ENCODE data around the gene KHDC4.

Gene KHDC4

DNA sequence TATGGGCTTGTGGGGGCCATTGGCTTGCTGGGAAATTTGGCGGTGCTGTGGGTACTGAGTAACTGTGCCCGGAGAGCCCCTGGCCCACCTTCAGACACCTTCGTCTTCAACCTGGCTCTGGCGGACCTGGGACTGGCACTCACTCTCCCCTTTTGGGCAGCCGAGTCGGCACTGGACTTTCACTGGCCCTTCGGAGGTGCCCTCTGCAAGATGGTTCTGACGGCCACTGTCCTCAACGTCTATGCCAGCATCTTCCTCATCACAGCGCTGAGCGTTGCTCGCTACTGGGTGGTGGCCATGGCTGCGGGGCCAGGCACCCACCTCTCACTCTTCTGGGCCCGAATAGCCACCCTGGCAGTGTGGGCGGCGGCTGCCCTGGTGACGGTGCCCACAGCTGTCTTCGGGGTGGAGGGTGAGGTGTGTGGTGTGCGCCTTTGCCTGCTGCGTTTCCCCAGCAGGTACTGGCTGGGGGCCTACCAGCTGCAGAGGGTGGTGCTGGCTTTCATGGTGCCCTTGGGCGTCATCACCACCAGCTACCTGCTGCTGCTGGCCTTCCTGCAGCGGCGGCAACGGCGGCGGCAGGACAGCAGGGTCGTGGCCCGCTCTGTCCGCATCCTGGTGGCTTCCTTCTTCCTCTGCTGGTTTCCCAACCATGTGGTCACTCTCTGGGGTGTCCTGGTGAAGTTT lies 7.8 kb upstream of the KHDC4 start:
- Mint-ChIP-seq H3K27ac (peak overlapping the region; percentile 85 to 94 (median 93)), H3K9me3 (no peaks in the 10 kb centered on the region), H3K4me3 (no peak overlapping the region), H3K36me3 (ENCODE audit: low read depth) (peaks cover 10% of the 10 kb centered on the region), H3K27me3 (ENCODE audit: low read depth) (no peaks in the 10 kb centered on the region), H3K4me1 (peaks cover 45% of the 10 kb centered on the region)
- TF ChIP-seq, protein P1, sequence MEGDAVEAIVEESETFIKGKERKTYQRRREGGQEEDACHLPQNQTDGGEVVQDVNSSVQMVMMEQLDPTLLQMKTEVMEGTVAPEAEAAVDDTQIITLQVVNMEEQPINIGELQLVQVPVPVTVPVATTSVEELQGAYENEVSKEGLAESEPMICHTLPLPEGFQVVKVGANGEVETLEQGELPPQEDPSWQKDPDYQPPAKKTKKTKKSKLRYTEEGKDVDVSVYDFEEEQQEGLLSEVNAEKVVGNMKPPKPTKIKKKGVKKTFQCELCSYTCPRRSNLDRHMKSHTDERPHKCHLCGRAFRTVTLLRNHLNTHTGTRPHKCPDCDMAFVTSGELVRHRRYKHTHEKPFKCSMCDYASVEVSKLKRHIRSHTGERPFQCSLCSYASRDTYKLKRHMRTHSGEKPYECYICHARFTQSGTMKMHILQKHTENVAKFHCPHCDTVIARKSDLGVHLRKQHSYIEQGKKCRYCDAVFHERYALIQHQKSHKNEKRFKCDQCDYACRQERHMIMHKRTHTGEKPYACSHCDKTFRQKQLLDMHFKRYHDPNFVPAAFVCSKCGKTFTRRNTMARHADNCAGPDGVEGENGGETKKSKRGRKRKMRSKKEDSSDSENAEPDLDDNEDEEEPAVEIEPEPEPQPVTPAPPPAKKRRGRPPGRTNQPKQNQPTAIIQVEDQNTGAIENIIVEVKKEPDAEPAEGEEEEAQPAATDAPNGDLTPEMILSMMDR (IDR thresholded peaks at IDR 0.05; ENCODE audit: unreplicated experiment in 3 of 3): no peak

- Mint-ChIP-seq H3K36me3 (ENCODE audit: low read depth) (peaks cover 2% of the 10 kb centered on the region), H3K27ac (peak within 1 kb of the TSS; percentile 85 to 94 (median 93)), H3K4me3 (peak within 1 kb of the TSS in 2 of 3 experiments; percentile 44 to 46), H3K9me3 (no peaks in the 10 kb centered on the region), H3K27me3 (ENCODE audit: low read depth) (no peaks in the 10 kb centered on the region), H3K4me1 (peaks cover 41% of the 10 kb centered on the region)
- TF ChIP-seq, protein P1 (IDR thresholded peaks at IDR 0.05; ENCODE audit: unreplicated experiment in 3 of 3): no peak
Observed at GRCh38 chr1:155940993-155941844, 7.0 kb upstream of the KHDC4 start, which contains the start of gene RXFP4. Gene RXFP4 (plus strand): TSS chr1:155941638. CDS start chr1:155941710, 72 bp downstream.

DNA sequence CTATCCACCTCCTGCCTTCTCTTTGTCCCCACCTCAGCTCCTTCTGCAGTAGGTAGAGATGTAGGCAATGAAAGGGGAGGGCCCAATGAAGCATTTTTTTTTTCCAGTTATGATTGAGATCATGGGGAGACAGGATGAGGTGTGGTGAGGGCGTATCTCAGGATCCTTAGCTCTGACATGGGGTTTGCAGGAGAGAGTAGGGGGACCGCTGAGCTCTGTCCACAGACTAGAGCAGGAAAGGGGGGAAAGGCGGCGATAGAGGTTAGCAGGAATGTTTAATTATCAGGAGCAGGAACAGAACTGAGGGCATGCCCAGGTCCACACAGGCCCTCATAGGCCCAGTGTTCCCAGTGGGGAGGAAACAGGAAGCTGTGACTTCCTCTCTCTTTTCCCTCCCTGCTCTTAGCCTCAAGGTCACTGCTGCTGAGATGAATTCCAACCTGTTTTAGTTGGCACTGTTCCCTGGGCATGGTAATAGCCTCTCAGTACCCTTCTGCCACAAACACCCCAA lies 6.3 kb upstream of the KHDC4 start:
- Mint-ChIP-seq H3K36me3 (ENCODE audit: low read depth) (no peaks in the 10 kb centered on the region), H3K27me3 (ENCODE audit: low read depth) (no peaks in the 10 kb centered on the region), H3K4me1 (peaks cover 37% of the 10 kb centered on the region), H3K27ac (peak overlapping the region; percentile 85 to 94 (median 93)), H3K4me3 (no peak overlapping the region), H3K9me3 (no peaks in the 10 kb centered on the region)
- TF ChIP-seq, protein P1 (IDR thresholded peaks at IDR 0.05; ENCODE audit: unreplicated experiment in 3 of 3): no peak

DNA sequence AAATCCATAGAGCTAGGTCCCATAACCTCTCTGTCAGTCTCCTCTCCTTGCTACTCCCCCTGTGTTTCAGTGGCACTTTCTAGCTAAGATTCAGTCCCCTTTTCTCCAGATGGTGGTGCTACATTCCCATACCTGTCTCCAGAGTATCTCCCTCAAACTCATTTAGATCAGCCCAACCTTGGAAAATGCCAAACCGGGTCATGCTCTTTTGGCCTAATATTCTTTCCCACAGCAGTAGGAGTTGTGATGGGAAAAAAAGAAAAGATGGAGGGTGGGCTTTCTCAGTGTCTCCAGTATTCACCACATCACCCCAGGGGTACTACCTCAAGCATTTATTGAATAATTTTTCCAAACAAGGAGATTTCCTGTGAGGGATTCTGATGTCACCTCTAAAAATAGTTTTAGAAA lies 4.0 kb upstream of the KHDC4 start:
- TF ChIP-seq, protein P1 (IDR thresholded peaks at IDR 0.05; ENCODE audit: unreplicated experiment in 3 of 3): peak; percentile 65 to 71 (median 65)
- Mint-ChIP-seq H3K27ac (peak overlapping the region; percentile 57 to 85 (median 85)), H3K9me3 (no peaks in the 10 kb centered on the region), H3K4me1 (peaks cover 28% of the 10 kb centered on the region), H3K4me3 (peak overlapping the region; percentile 44 to 63 (median 56)), H3K36me3 (ENCODE audit: low read depth) (peaks cover under 1% of the 10 kb centered on the region), H3K27me3 (ENCODE audit: low read depth) (no peaks in the 10 kb centered on the region)

DNA sequence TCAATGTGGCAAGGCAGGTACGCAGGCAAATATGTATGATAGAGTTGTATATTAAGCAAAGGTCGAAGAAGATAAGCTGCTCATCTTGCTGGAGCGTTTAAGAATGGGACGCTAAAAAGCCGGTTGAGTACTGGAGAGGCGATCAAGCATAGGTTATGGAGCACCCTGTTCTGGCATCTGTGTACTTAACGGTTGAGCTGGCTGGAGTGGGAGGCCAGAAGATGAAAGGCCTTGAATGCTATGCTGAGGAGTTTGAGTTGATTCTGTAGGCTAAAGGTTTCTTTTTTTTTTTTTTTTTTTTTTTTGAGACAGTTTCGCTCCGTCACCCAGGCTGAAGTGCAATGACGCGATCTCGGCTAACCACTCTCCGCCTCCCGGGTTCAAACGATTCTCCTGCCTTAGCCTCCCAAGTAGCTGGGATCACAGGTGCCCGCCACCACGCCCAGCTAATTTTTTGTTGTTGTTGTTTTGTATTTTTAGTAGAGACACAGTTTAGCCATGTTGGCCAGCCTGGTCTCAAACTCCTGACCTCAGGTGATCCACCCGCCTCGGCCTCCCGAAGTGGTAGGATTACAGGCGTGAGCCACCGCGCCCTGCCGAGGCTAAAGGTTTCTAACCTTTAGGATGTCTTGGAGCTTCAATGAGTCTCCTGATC lies 850 bp upstream of the KHDC4 start:
- no peaks in the 10 kb centered on the region for H3K9me3 Mint-ChIP-seq

More for the DNA sequence above, 850 bp upstream of the KHDC4 start:
- Mint-ChIP-seq H3K36me3 (ENCODE audit: low read depth) (peaks cover 22% of the 10 kb centered on the region), H3K27ac (no peak overlapping the region), H3K4me3 (no peak overlapping the region), H3K27me3 (ENCODE audit: low read depth) (no peaks in the 10 kb centered on the region), H3K4me1 (peaks cover 27% of the 10 kb centered on the region)
- TF ChIP-seq, protein P1 (IDR thresholded peaks at IDR 0.05; ENCODE audit: unreplicated experiment in 3 of 3): no peak

Measured in nephron (organoid).